Fibroblast of skin of back (primary cell): ENCODE measurements around the gene MCF2L.

Source experiments
- DNase-seq: peaks from one replicate; pipeline ENCODE4 v3.0.0-alpha.2; 2013

MCF2L gene

GRCh38 chr13:112943309-112944125, 25.5 kb upstream of the MCF2L start:
- peak; percentile 35 for DNase-seq

GRCh38 chr13:112947796-112948195, 21.2 kb upstream of the MCF2L start:
- DNase-seq = no peak

- no peak for DNase-seq
Measured at GRCh38 chr13:112951674-112952371, 17.2 kb upstream of the MCF2L start.

- no peak for DNase-seq
Measured at GRCh38 chr13:112952759-112953551, 16.1 kb upstream of the MCF2L start.

- DNase-seq = no peak
Measured at GRCh38 chr13:112953591-112954487, 15.2 kb upstream of the MCF2L start.

- no peak for DNase-seq
Measured at GRCh38 chr13:112954488-112955270, 14.3 kb upstream of the MCF2L start.

- DNase-seq = no peak
Measured at GRCh38 chr13:112955271-112955937, 13.6 kb upstream of the MCF2L start.

GRCh38 chr13:112955956-112956355, 13.1 kb upstream of the MCF2L start:
- no peak for DNase-seq

- no peak for DNase-seq
Measured at GRCh38 chr13:112956571-112957294, 12.3 kb upstream of the MCF2L start.

GRCh38 chr13:112957295-112957677, 11.7 kb upstream of the MCF2L start:
- no peak for DNase-seq

- no peak for DNase-seq
Measured at GRCh38 chr13:112958127-112958989, 10.7 kb upstream of the MCF2L start.

GRCh38 chr13:112959206-112959605, 9.8 kb upstream of the MCF2L start:
- DNase-seq = no peak

- DNase-seq = no peak
Measured at GRCh38 chr13:112959701-112960542, 9.1 kb upstream of the MCF2L start.

GRCh38 chr13:112960706-112961105, 8.3 kb upstream of the MCF2L start:
- no peak for DNase-seq

- DNase-seq = no peak
Measured at GRCh38 chr13:112961457-112962369, 7.3 kb upstream of the MCF2L start.

GRCh38 chr13:112962396-112962795, 6.6 kb upstream of the MCF2L start:
- no peak for DNase-seq
